Anterior cingulate cortex (tissue), 58 donors: ENCODE data around the gene LUZP4.
"Not testable (repeated sequence)": the region's sequence is repeated elsewhere in the genome, so short reads cannot be mapped to it uniquely, and the experiment has no call there.

Experiments
- DNase-seq, 58 donors: peaks; one replicate each; lab custom pipeline; 2025; lab: John Stamatoyannopoulos, UW

The LUZP4 gene

GRCh38 chrX:115333446-115333845 lies 43.9 kb downstream of the LUZP4 start:
- no peak for DNase-seq

DNA sequence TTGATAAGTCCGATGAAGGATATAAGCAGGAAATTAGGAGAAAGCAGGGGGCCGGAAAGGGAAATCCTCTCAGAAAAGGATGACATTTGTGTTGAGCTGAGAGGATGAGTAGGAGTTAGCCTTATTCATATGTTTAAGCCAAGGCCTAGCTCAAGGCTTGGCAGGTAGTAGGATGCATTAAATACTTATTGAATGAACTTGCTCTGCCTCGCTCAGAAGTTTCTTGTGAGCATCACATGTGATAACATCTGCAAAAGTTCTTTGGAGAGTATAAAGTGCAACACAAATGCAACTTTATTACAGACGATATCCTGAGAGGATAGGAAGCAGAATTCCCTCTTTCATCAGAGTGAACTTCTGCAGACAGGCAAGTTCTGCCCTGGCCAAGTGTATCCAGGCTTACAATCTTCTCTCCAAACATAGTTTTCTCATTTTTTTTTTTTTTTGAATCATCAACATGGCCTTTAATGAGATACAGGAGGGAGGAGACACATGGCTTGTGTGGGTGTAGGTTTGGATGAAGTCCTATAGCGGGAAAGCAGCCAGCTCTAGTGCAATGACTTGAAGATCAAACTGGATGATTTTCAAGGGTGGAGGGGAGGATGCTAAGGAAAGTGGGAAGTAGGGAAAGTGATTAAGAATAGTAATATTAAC lies 48.1 kb downstream of the LUZP4 start:
- peak in 2 of 58 donors; percentile 0 for DNase-seq

DNA sequence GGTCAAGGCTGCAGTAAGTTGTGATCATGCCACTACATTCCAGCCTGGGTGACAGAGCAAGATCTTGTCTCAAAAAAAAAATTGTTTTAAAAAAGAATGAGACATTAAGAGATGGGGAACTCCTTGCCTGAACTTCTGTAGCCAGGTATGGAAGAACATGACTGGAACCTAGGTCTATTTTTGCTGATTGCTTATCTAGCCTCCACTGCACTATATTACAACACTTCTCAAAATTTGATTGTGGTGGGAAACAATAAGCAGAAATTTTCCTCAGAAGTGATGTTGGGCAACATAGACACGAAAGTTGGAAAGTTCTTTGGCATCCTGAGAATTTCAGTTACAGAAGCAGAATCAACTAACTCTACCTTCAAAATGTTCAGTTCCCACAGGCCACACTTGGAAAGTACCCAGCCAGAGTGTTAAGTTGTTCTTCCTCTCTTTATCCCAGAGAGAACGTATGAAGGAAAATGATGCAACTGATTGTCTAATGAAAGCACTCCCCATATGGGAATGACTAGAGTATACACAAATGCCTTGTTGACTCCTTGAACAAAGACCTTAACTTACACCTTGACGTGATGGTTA lies 50.0 kb downstream of the LUZP4 start:
- DNase-seq: no peak

DNA sequence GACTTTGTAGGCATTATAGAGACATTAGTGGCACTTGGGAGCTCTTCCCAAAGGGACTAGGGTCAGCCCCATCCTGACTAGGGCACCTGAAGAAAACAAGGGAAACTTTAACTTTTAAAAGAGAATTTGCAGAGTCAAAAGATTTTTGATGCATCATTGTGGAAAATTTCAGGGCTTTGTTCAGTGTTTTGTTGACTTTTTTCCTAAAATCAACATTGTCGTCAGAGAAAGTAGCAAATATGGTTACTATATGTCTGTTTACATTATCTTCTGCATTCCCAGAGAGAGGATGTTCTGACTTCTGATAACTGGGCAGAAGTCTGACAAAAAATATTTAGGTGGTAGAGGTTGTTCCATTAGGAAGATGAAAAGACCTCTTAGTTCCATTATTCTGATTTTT lies 51.9 kb downstream of the LUZP4 start:
- no peak for DNase-seq

GRCh38 chrX:115344885-115345614 lies 55.5 kb downstream of the LUZP4 start:
- peak in 57 of 58 donors; percentile 0 to 86 (median 66) for DNase-seq

DNA sequence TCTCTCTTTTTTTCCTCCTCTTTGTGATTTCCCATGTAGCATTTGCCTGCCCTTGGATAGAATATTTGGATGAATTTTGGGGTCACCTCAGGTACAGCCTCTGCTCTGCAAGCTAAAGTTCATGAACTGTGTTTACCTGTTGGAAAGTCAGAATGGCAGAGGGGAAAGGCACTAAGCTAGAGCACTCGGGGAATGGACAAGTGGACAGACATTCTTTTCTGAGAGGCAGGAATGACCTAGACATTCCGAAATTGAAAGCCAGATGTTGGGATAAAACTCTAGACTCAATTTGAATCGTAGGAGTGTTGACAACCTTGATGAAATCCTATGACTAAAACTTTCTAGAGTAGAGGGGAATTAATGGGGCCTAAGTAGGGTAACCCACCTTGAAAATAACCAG lies 56.1 kb downstream of the LUZP4 start:
- no peak for DNase-seq

- not testable (repeated sequence) for DNase-seq
Observed at GRCh38 chrX:115346738-115347137, 57.2 kb downstream of the LUZP4 start.

DNA sequence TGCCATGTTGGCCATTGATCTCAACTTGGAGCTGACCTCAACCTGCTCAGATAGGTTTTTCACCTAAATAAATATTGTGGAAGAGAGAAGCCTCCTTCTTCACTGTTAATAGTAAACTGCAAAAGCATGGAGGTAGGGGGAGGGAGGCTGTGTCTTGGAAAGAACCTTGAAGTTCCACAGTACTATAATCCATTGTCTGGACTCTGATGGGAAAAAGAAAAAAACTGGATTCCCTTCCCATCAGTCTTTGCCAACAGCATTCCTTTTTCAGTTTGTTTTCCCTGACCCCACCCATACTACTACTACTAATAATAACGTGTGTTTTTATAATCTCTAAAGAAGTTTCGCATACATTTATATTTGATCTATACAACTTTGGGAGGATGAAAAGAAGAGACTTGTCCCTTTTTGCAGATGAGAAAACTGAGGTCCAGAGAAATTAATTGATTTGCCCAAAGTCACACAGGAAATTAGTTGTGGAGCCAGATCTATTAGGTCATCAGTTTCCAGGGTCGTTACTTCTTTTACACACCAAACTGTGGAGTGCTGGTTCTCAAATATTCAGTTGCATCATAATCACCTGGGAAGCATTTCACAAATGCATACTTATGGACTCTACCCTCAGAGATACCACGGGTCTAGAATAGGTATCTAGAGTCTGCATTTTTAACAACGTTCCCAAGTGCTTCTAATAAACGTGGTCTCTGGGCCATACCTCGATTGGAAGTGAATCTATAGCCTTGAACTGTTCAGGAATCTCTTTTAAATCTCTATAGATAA lies 59.1 kb downstream of the LUZP4 start:
- DNase-seq: no peak

GRCh38 chrX:115350711-115351381 lies 61.3 kb downstream of the LUZP4 start:
- DNase-seq: no peak

- DNase-seq: no peak
Observed at GRCh38 chrX:115356369-115356768, 66.9 kb downstream of the LUZP4 start.
